HL-60 (cell line): ENCODE results near the gene RAB11B.

Experiments used
- DNase-seq, 2 experiments: peaks; one replicate each; pipeline ENCODE4 v3.0.0-alpha.2; 2010 to 2020; ENCODE audit warnings: low read depth in 1 of 2, low spot score in 1 of 2
- H3K27ac ChIP-seq: fragments of 250-450 bp; sonication (Bioruptor Pico); replicated peaks from 2 replicates; pipeline ENCODE4 v1.5.1; 2020; ENCODE audit warnings: mild to moderate bottlenecking, moderate library complexity
- H3K27me3 ChIP-seq: fragments of 250-450 bp; sonication (Bioruptor Pico); 2 replicates; pipeline ENCODE4 v1.5.1; 2021; ENCODE audit warnings: mild to moderate bottlenecking, moderate library complexity; ENCODE audit not compliant: insufficient read depth, poor library complexity, severe bottlenecking
- H3K4me3 ChIP-seq: replicated peaks from 2 replicates; pipeline ENCODE4 v1.5.1; 2011; ENCODE audit warnings: mild to moderate bottlenecking, control low read depth, low read length; ENCODE audit not compliant: insufficient read depth
- GABPA ChIP-seq: IDR thresholded peaks from 2 replicates; pipeline ENCODE4 v1.6.1; 2012; ENCODE audit warnings: low read depth
- POLR2AphosphoS5 ChIP-seq: IDR thresholded peaks from 2 replicates; pipeline ENCODE4 v1.6.1; 2012; ENCODE audit warnings: low read depth
- SPI1 ChIP-seq: IDR thresholded peaks from 2 replicates; pipeline ENCODE4 v1.6.1; 2012; ENCODE audit warnings: low read depth, mild to moderate bottlenecking, borderline replicate concordance
- TF ChIP-seq, protein P1 (sequence below): IDR thresholded peaks from 2 replicates; pipeline ENCODE4 v1.6.1; 2012; ENCODE audit warnings: low read depth; ENCODE audit not compliant: insufficient replicate concordance
- TF ChIP-seq, protein P2 (sequence below): IDR thresholded peaks from one replicate; pipeline ENCODE4 v1.5.1; 2011; ENCODE audit warnings: low read length, control low read depth, inconsistent platforms; ENCODE audit not compliant: insufficient read depth

Gene RAB11B

DNA sequence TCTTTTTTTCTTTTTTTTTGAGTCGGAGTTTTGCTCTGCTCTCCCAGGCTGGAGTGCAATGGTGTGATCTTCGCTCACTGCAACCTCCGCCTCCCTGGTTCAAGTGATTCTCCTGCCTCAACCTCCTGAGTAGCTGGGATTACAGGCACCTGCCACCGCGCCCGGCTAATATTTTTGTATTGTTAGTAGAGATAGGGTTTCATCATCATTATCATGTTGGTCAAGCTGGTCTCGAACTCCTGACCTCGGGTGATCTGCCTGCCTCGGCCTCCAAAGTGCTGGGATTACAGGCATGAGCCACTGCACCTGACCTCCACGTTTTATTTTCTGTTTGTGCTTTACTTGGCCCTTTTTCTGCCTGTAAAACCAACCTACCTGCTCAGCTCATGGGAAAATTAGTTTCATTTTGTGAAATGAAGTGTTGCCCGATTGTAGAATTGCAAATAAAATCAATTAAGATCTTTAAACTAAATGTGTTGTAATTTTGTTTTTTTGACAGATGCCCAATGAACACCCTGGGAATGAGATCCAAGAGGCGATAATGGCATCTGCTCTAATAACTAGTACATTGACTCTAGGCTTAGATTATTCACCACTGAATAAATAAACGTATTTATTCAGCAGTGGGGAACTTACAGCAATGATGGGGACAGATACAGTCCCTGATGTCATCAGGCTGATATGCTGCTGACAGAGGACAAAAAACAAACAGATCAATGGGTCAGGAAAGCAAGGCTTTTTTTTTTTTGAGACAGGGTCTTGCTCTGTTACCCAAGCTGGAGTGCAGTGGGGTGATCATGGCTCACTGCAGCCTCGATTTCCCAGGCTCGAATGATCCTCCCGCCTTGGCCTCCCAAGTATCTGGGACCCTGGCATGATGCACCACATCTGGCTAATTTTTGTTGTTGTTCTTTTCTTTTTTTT is 2.2 kb upstream of the RAB11B start:
- H3K27me3 ChIP-seq: no peaks in the 10 kb centered on the region
- TF ChIP-seq, protein P1, sequence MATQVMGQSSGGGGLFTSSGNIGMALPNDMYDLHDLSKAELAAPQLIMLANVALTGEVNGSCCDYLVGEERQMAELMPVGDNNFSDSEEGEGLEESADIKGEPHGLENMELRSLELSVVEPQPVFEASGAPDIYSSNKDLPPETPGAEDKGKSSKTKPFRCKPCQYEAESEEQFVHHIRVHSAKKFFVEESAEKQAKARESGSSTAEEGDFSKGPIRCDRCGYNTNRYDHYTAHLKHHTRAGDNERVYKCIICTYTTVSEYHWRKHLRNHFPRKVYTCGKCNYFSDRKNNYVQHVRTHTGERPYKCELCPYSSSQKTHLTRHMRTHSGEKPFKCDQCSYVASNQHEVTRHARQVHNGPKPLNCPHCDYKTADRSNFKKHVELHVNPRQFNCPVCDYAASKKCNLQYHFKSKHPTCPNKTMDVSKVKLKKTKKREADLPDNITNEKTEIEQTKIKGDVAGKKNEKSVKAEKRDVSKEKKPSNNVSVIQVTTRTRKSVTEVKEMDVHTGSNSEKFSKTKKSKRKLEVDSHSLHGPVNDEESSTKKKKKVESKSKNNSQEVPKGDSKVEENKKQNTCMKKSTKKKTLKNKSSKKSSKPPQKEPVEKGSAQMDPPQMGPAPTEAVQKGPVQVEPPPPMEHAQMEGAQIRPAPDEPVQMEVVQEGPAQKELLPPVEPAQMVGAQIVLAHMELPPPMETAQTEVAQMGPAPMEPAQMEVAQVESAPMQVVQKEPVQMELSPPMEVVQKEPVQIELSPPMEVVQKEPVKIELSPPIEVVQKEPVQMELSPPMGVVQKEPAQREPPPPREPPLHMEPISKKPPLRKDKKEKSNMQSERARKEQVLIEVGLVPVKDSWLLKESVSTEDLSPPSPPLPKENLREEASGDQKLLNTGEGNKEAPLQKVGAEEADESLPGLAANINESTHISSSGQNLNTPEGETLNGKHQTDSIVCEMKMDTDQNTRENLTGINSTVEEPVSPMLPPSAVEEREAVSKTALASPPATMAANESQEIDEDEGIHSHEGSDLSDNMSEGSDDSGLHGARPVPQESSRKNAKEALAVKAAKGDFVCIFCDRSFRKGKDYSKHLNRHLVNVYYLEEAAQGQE: no peak
- TF ChIP-seq SPI1 (no peak), POLR2AphosphoS5 (no peak), GABPA (no peak)
- TF ChIP-seq, protein P2, sequence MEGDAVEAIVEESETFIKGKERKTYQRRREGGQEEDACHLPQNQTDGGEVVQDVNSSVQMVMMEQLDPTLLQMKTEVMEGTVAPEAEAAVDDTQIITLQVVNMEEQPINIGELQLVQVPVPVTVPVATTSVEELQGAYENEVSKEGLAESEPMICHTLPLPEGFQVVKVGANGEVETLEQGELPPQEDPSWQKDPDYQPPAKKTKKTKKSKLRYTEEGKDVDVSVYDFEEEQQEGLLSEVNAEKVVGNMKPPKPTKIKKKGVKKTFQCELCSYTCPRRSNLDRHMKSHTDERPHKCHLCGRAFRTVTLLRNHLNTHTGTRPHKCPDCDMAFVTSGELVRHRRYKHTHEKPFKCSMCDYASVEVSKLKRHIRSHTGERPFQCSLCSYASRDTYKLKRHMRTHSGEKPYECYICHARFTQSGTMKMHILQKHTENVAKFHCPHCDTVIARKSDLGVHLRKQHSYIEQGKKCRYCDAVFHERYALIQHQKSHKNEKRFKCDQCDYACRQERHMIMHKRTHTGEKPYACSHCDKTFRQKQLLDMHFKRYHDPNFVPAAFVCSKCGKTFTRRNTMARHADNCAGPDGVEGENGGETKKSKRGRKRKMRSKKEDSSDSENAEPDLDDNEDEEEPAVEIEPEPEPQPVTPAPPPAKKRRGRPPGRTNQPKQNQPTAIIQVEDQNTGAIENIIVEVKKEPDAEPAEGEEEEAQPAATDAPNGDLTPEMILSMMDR: no peak
- no peak for DNase-seq
- H3K4me3 ChIP-seq: no peak overlapping the region
- no peak overlapping the region for H3K27ac ChIP-seq

DNA sequence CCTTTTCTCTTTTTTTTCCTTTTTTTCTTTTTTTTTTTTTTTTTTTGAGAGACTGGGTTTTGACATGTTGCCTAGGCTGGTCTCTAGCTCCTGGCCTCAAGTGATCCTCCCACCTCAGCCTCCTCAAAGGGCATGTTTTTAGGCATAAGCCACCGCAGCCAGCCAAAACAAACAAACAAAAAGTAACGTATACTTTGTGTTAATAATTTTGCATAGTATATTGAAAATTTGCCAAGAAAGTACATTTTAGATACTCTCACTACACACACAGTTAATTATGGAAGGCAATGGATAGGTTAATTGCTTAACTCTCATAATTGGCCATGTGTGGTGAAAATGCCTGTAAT is 1.6 kb upstream of the RAB11B start:
- TF ChIP-seq, protein P2: no peak
- TF ChIP-seq GABPA: no peak
- TF ChIP-seq, protein P1: no peak
- TF ChIP-seq SPI1: no peak
- no peak for TF ChIP-seq POLR2AphosphoS5
- H3K4me3 ChIP-seq: no peak overlapping the region
- no peak overlapping the region for H3K27ac ChIP-seq

DNA sequence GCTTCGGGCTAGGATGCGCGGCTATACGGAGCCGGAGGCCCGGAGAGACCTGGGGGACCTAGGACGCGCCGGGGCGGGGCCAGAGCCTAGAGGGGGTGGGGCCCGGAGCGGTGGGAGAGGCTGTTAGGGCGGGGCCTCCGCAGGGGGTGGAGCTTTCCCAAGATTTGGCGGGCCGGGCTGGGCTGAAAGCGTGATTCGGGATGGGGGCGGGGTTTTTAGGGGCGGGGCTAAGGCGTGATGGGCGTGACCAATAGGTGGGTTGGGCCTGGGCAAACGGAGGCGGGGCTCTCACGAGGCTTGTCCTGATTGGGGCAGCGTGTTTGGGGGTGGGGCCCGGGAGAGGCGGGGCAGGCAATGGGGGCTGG is 439 bp downstream of the RAB11B start:
- no peaks in the 10 kb centered on the region for H3K27me3 ChIP-seq
- peak overlapping the region; percentile 59 for H3K4me3 ChIP-seq
- peak overlapping the region; percentile 74 for H3K27ac ChIP-seq
- TF ChIP-seq POLR2AphosphoS5: peak; percentile 6; the same call in 1 of the 2 replicates
- TF ChIP-seq, protein P2: no peak
- DNase-seq: peak; percentile 70 to 94

More for the DNA sequence above, 1.6 kb upstream of the RAB11B start:
- no peaks in the 10 kb centered on the region for H3K27me3 ChIP-seq
- DNase-seq: no peak
